SK-N-SH treated with all-trans-retinoic acid at 6 μM for 48 hours (cell line): ENCODE results near the gene PRSS22.

Experiments used
- ATAC-seq: fragments of 200-7000 bp; cut with Tn5 transposase; 3 replicates; pipeline ENCODE4 v1.9.1; 2020; ENCODE audit warnings: mild to moderate bottlenecking, moderate library complexity
- ARNTL ChIP-seq: fragments of 450-650 bp; formaldehyde crosslinking; IDR thresholded peaks from 2 replicates; pipeline ENCODE4 v1.5.0; 2020; ENCODE audit warnings: low read depth, mild to moderate bottlenecking, moderate library complexity, borderline replicate concordance
- BACH2 ChIP-seq: fragments of 250-450 bp; sonication (Bioruptor Pico); IDR thresholded peaks from 2 replicates; pipeline ENCODE4 v1.9.0; 2021; ENCODE audit warnings: mild to moderate bottlenecking, borderline replicate concordance
- CREB5 ChIP-seq: fragments of 250-450 bp; sonication (Bioruptor Pico); IDR thresholded peaks from 2 replicates; pipeline ENCODE4 v1.5.1; 2020; ENCODE audit warnings: low read depth, mild to moderate bottlenecking, moderate library complexity
- CSDC2 ChIP-seq: fragments of 250-450 bp; sonication (Bioruptor Pico); IDR thresholded peaks from 2 replicates; pipeline ENCODE4 v1.5.0; 2020; ENCODE audit warnings: mild to moderate bottlenecking, moderate library complexity
- CSRNP3 ChIP-seq: fragments of 250-450 bp; sonication (Bioruptor Pico); IDR thresholded peaks from 2 replicates; pipeline ENCODE4 v1.5.1; 2021; ENCODE audit warnings: mild to moderate bottlenecking, moderate library complexity
- ESRRG ChIP-seq: fragments of 250-450 bp; sonication (Bioruptor Pico); IDR thresholded peaks from 2 replicates; pipeline ENCODE4 v1.6.1; 2021; ENCODE audit warnings: mild to moderate bottlenecking
- GLIS3 ChIP-seq: fragments of 250-450 bp; sonication (Bioruptor Pico); IDR thresholded peaks from 2 replicates; pipeline ENCODE4 v1.5.0; 2020; ENCODE audit warnings: mild to moderate bottlenecking, moderate library complexity
- ISL1 ChIP-seq: fragments of 250-450 bp; sonication (Bioruptor Pico); IDR thresholded peaks from 2 replicates; pipeline ENCODE4 v2.1.2; 2022; ENCODE audit warnings: mild to moderate bottlenecking, moderate library complexity
- OSR1 ChIP-seq: fragments of 250-450 bp; sonication (Bioruptor Pico); IDR thresholded peaks from 2 replicates; pipeline ENCODE4 v1.8.0; 2022; ENCODE audit warnings: moderate library complexity, mild to moderate bottlenecking, inconsistent platforms
- PATZ1 ChIP-seq: fragments of 250-450 bp; sonication (Bioruptor Pico); IDR thresholded peaks from 2 replicates; pipeline ENCODE4 v1.8.0; 2020; ENCODE audit warnings: mild to moderate bottlenecking, moderate library complexity, borderline replicate concordance
- POU6F1 ChIP-seq: fragments of 250-450 bp; sonication (Bioruptor Pico); IDR thresholded peaks from 2 replicates; pipeline ENCODE4 v1.8.0; 2021; ENCODE audit warnings: low read depth, mild to moderate bottlenecking, moderate library complexity, borderline replicate concordance
- PPARA ChIP-seq: fragments of 250-450 bp; sonication (Bioruptor Pico); IDR thresholded peaks from 2 replicates; pipeline ENCODE4 v1.5.0; 2020; ENCODE audit warnings: mild to moderate bottlenecking, borderline replicate concordance
- SNAI2 ChIP-seq: fragments of 250-450 bp; sonication (Bioruptor Pico); IDR thresholded peaks from 2 replicates; pipeline ENCODE4 v1.5.0; 2020; ENCODE audit warnings: mild to moderate bottlenecking, moderate library complexity
- TCF4 ChIP-seq: fragments of 250-450 bp; sonication (Bioruptor Pico); IDR thresholded peaks from 2 replicates; pipeline ENCODE4 v1.8.0; 2021; ENCODE audit warnings: mild to moderate bottlenecking, moderate library complexity, borderline replicate concordance
- TSHZ2 ChIP-seq: fragments of 250-450 bp; sonication (Bioruptor Pico); IDR thresholded peaks from 2 replicates; pipeline ENCODE4 v1.5.0; 2020; ENCODE audit warnings: mild to moderate bottlenecking, moderate library complexity
- ZC3H10 ChIP-seq: fragments of 250-450 bp; sonication (Bioruptor Pico); IDR thresholded peaks from 2 replicates; pipeline ENCODE4 v1.5.1; 2021; ENCODE audit warnings: mild to moderate bottlenecking, moderate library complexity
- ZFP3 ChIP-seq: fragments of 250-450 bp; sonication (Bioruptor Pico); IDR thresholded peaks from 2 replicates; pipeline ENCODE4 v1.5.0; 2020; ENCODE audit warnings: mild to moderate bottlenecking, moderate library complexity
- ZFP30 ChIP-seq: fragments of 450-650 bp; formaldehyde crosslinking; IDR thresholded peaks from 2 replicates; pipeline ENCODE4 v1.5.0; 2022; ENCODE audit warnings: mild to moderate bottlenecking, moderate library complexity
- ZNF565 ChIP-seq: fragments of 450-650 bp; formaldehyde crosslinking; conservative IDR thresholded peaks from 2 replicates; pipeline ENCODE4 v1.5.0; 2020; ENCODE audit warnings: low read depth, mild to moderate bottlenecking, moderate library complexity
- ZNF70 ChIP-seq: fragments of 450-650 bp; formaldehyde crosslinking; IDR thresholded peaks from 2 replicates; pipeline ENCODE4 v1.5.0; 2020; ENCODE audit warnings: mild to moderate bottlenecking, moderate library complexity
- ZNF8 ChIP-seq: fragments of 450-650 bp; formaldehyde crosslinking; IDR thresholded peaks from 2 replicates; pipeline ENCODE4 v1.5.0; 2020; ENCODE audit warnings: mild to moderate bottlenecking, moderate library complexity

The PRSS22 gene

GRCh38 chr16:2824626-2825025 lies 33.3 kb downstream of the PRSS22 start:
- no peak for ATAC-seq
- TF ChIP-seq ZNF8 (CRISPR knock-in tag) (no peak), ARNTL (CRISPR knock-in tag) (no peak), PPARA (CRISPR knock-in tag) (no peak), ESRRG (CRISPR knock-in tag) (no peak), GLIS3 (CRISPR knock-in tag) (no peak), CREB5 (no peak), CSRNP3 (no peak), ZC3H10 (no peak), ISL1 (CRISPR knock-in tag) (no peak), ZFP30 (CRISPR knock-in tag) (no peak), TSHZ2 (CRISPR knock-in tag) (no peak), OSR1 (CRISPR knock-in tag) (no peak), ZFP3 (CRISPR knock-in tag) (no peak), ZNF565 (CRISPR knock-in tag) (no peak), CSDC2 (CRISPR knock-in tag) (no peak), ZNF70 (CRISPR knock-in tag) (no peak), PATZ1 (CRISPR knock-in tag) (no peak), SNAI2 (CRISPR knock-in tag) (no peak), BACH2 (no peak), POU6F1 (CRISPR knock-in tag) (no peak)

GRCh38 chr16:2822496-2822895 lies 35.5 kb downstream of the PRSS22 start:
- no peak for ATAC-seq
- TF ChIP-seq ZFP30 (CRISPR knock-in tag): no peak
- TF ChIP-seq TCF4 (CRISPR knock-in tag): no peak

- TF ChIP-seq TCF4 (CRISPR knock-in tag): no peak
- TF ChIP-seq ZNF70 (CRISPR knock-in tag): no peak
- no peak for TF ChIP-seq POU6F1 (CRISPR knock-in tag)
- ATAC-seq: no peak
These were observed 35.8 kb downstream of the PRSS22 start for GRCh38 chr16:2822158-2822495.
